ENCODE data around the gene SLC11A2. TPM values are rescaled to one million over a fixed set of nuclear protein-coding genes. Genes with fewer than 3 reads are reported as not detected.

SLC11A2 gene
- total RNA-seq, 1 donor from 2014 or later: 96.8 TPM

DNA sequence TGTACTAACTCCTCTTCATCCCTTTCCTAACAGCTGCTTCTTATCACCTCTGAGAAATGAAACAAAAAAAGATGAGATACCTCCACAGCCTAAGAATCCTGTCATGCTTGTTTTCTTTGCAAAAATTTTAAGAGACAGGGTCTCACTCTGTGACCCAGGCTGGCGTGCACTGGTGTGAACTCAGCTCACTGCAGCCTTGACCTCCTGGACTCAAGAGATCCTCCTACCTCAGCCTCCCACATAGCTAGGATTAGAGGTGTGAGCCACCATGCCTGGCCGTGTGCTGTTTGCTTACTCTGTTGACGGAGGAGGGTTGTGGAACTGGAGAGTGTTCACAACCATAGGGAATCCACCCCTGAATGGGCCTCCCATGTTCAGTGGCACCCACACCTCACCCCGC, 41.0 kb upstream of the SLC11A2 start:
- H3K4me3 ChIP-seq: no peak overlapping the region
- H3K36me3 ChIP-seq: peaks cover 98% of the 10 kb centered on the region
- no peaks in the 10 kb centered on the region for H3K9me3 ChIP-seq
- no peak for ATAC-seq
- no peaks in the 10 kb centered on the region for H3K27me3 ChIP-seq
- TF ChIP-seq CTCF (IDR thresholded peaks at IDR 0.05): no peak
- intact Hi-C loops (cut with DNase I): no loop called here
- H3K27ac ChIP-seq: no peak overlapping the region
- no peak for DNase-seq
- H3K4me1 ChIP-seq: no peaks in the 10 kb centered on the region

GRCh38 chr12:51065530-51065929, 39.3 kb upstream of the SLC11A2 start:
- no peak for DNase-seq
- intact Hi-C loops (cut with DNase I): no loop called here
- Histone ChIP-seq H3K4me3 (no peak overlapping the region), H3K27me3 (no peaks in the 10 kb centered on the region), H3K36me3 (peaks cover 96% of the 10 kb centered on the region), H3K27ac (no peak overlapping the region), H3K9me3 (no peaks in the 10 kb centered on the region), H3K4me1 (no peaks in the 10 kb centered on the region)
- ATAC-seq: no peak
- no peak for TF ChIP-seq CTCF (IDR thresholded peaks at IDR 0.05)

GRCh38 chr12:51062631-51063397, 36.6 kb upstream of the SLC11A2 start:
- no peak overlapping the region for H3K4me3 ChIP-seq
- no peaks in the 10 kb centered on the region for H3K4me1 ChIP-seq
- no peak for ATAC-seq
- DNase-seq: no peak
- H3K27ac ChIP-seq: no peak overlapping the region
- no peaks in the 10 kb centered on the region for H3K27me3 ChIP-seq
- TF ChIP-seq CTCF (IDR thresholded peaks at IDR 0.05): no peak
- H3K36me3 ChIP-seq: peaks cover 98% of the 10 kb centered on the region
- intact Hi-C loops (cut with DNase I): no loop called here
- no peaks in the 10 kb centered on the region for H3K9me3 ChIP-seq

GRCh38 chr12:51059086-51059485, 32.9 kb upstream of the SLC11A2 start:
- DNase-seq: no peak
- ATAC-seq: no peak

DNA sequence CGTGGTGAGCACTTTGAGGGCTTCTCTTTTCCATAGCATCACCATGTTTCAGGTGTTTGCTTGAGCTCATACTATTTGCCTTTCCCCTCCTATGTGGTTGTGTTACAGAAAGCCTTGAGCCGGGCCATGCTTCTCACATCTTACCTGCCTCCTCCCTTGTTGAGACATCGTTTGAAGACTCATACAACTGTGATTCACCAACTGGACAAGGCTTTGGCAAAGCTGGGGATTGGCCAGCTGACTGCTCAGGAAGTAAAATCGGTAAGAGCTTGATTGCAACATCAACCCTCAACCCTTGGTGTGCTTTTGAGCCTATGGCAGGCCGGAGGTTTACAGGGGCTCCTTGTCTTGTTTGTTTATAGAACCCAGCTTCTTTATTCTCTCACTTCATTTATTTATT, 30.1 kb upstream of the SLC11A2 start:
- DNase-seq (no peak), ATAC-seq (peak; percentile 85)
- no peak for TF ChIP-seq CTCF (IDR thresholded peaks at IDR 0.05)
- peaks cover 92% of the 10 kb centered on the region for H3K36me3 ChIP-seq
- no peaks in the 10 kb centered on the region for H3K27me3 ChIP-seq
- H3K27ac ChIP-seq: no peak overlapping the region
- H3K9me3 ChIP-seq: no peaks in the 10 kb centered on the region
- no peaks in the 10 kb centered on the region for H3K4me1 ChIP-seq
- intact Hi-C loops (cut with DNase I): no loop called here
- H3K4me3 ChIP-seq: no peak overlapping the region

More at GRCh38 chr12:51059086-51059485, 32.9 kb upstream of the SLC11A2 start:
- no peak for TF ChIP-seq CTCF (IDR thresholded peaks at IDR 0.05)
- intact Hi-C loops (cut with DNase I): no loop called here
- Histone ChIP-seq H3K27ac (no peak overlapping the region), H3K4me3 (no peak overlapping the region), H3K27me3 (no peaks in the 10 kb centered on the region), H3K4me1 (no peaks in the 10 kb centered on the region), H3K9me3 (no peaks in the 10 kb centered on the region), H3K36me3 (peaks cover 98% of the 10 kb centered on the region)

Measured in upper lobe of right lung (tissue), 1 donor.